GM21526 (cell line): ENCODE measurements around the gene SMU1.
"Not testable (repeated sequence)": the region's sequence is repeated elsewhere in the genome, so short reads cannot be mapped to it uniquely, and the experiment has no call there.

ENCODE experiments used
- ATAC-seq: cut with Tn5 transposase; IDR thresholded peaks from one replicate; pipeline ENCODE4 v1.9.1; 2021; ENCODE audit warnings: moderate library complexity; ENCODE audit not compliant: unreplicated experiment, low FRiP score

The SMU1 gene

DNA sequence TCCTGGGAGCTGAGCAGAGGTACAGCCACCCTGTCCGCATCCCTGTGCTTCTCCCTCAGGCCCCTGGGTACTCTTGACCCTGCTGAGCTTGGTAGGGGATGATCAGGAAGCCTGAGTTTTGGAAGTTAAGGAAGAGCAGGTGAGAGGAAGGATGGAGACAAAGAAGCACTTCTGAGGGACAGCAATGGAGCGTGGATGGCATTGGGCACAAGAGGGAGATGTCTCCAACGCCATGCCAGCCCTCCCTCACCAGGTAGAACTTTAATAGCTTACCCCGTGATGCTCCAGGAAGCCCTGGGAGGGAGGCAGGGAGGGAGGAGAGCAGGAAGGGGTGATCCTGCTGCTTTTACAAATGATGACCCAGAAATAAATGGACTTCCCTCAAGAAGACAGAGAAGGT is 29.9 kb upstream of the SMU1 start:
- no peak for ATAC-seq

DNA sequence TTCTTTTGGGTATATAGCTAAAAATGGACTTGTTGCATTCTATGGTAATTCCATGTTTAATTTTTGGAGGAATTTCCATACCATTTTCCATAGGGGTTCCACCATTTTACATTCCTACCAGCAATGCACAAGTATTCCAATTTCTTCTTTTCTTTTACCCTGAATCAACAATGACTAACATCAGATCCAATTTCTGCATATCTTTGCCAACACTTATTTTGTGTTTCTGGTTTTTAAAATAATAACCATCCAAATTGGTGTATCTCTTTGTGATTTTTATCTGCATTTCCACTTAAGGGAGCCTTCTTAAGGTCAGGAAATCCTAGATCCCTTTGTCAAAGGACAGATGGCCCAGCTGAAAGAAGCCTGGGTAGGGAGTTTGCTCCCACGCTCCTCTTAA is 29.5 kb upstream of the SMU1 start:
- ATAC-seq, result no peak

DNA sequence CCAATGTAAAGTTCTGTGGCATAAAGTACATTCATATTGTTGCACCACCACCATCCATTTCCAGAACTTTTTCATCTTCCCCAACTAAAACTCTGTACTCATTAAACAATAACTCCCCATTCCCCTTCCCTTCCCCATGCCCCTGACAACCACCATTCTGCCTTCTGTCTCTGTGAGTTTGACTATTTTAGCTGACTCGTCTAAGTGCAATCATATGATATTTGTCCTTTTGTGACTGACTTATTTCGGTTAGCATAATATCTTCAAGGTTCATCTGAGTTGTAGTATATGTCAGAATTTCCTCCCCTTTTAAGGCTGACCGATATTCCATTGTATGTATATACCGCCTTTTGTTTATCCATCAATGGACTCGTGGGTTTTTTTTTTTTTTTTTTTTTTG is 29.0 kb upstream of the SMU1 start:
- no peak for ATAC-seq

DNA sequence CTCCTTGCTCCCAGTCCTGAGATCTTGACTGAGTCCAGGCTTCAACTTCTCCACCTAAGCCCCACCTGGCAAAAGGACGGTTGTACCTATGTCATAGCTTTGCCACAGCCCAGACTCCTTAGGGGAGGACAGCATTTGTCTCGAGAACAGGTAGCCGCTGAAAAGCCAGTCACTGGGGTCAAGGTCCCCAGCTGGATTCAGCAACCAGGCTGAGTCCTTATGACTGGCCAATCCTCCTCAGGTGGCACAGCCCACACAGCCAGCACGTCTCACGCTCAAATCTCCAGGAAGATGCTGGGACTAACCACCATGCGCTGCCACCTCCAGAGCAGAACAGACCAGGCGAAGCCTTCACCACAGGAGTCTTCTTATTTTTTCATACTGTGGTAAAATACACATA is 27.9 kb upstream of the SMU1 start:
- ATAC-seq, result no peak

DNA sequence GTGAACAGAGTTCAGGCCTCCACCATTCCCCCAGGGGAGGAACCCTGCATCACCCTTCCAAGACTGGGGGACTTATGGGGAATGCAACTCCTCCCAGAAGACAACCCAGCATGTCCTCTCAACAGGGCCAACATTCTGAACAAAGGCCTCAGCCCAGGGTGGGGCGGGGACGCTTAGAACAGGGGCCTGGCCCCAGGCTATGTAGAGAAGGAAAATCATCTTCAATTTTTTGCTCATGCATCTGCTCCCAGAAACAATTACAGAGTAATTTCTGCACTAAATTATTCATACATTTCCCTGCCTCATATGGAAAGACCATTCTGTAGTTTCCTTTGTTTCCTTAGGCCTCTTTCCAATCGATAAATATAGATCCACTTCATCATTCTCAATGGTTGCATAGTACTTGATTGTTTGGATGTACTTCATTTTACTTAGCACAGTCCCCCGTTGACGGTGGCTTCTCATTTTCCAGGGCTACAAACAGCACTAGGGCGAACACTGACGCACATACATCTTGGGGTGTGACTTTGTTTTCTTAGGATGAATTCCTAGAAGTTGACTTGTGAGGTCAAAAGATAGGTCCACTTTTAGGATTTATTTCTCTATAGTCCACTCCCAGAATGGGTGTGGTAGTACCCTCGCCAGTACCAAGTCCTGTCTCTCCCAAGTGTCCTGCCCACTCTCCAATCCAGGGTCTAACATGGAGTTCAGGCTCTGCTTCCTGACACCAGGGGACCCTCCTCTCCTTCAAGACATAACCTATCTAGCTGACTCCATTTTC is 27.2 kb upstream of the SMU1 start:
- no peak for ATAC-seq

GRCh38 chr9:33102551-33103210 is 26.2 kb upstream of the SMU1 start:
- ATAC-seq, result no peak

GRCh38 chr9:33101104-33101951 is 24.9 kb upstream of the SMU1 start:
- no peak for ATAC-seq

GRCh38 chr9:33099754-33100153 is 23.3 kb upstream of the SMU1 start:
- no peak for ATAC-seq

GRCh38 chr9:33097192-33097591 is 20.7 kb upstream of the SMU1 start:
- no peak for ATAC-seq

DNA sequence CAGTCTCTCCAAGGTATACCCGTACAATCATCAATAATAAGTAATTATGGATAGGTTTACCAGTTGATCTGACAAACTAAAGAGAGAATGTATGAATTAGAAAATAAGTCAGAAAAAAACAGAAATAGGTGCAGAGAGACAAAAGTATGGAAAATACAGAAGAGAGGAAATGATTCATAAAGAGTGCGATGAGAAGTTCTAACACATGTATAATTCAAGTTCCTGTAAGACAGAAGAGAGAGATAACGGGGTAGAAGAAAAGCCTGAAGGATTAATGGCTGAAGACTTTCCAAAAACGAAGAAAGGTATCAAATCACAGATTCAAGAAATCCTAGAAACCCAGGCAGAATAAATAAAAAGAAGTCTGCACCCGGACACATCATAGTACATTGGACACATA is 16.2 kb upstream of the SMU1 start:
- no peak for ATAC-seq

- not testable (repeated sequence) for ATAC-seq
Observed at GRCh38 chr9:33085672-33086071, 9.2 kb upstream of the SMU1 start.

DNA sequence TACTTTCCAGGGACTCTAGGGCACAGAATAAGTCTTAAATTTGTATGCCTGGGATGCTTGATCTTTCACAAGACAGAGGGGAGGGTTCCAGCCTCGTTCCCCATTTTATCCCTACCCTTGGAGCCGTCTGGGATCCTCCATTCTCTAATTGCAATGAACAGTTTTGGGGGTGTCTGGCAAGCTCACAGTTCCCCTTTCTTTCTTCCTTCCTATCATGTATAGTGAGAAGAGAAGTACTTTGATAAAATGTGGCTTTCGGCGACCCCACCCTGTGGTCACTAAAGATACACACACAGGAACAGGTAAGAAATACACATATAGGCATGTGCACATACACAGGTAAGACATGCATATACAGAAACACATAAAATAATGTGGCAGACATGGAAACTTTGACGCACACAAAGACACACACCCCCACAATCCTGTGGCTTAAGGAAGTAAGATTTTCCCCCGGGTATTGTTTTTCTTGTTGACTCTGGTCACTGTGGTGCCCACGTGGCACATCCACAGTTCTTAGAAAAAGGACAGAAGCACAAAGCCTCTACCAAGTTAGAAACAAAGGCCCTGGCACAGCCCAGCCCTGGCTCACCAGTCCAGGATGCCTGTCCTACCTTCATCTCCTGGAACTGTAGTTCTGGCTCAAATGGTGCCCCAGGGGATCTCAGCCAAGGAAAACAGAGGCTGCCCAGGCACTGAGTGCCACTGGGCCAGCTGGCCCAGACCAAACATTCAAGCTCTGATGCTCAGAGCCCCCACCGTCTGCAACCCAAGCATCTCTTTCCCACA is 6.3 kb upstream of the SMU1 start:
- no peak for ATAC-seq

DNA sequence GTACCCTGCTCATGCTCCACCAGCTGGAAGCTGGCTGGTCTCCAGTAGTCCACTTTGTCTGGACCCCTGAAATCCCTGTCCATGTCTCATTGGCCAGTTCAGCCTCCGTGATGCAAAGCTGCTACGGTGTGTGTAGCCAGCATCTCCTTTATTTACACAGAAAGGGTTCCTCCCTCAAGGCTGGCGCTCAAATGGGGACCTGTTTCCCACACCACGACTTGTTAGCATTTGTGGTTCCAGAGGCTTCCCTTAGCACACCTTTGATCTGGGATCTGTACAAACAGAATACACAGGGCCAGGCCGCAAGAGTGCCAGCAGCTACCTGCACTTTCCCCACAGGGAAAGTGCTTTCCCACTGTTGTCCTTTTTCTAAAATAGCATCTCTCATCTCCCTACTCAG is 5.7 kb upstream of the SMU1 start:
- no peak for ATAC-seq

GRCh38 chr9:33081128-33081851 is 4.8 kb upstream of the SMU1 start:
- peak; percentile 40 for ATAC-seq

GRCh38 chr9:33080534-33080933 is 4.1 kb upstream of the SMU1 start:
- no peak for ATAC-seq

- no peak for ATAC-seq
Observed at GRCh38 chr9:33068991-33069390, 7.5 kb downstream of the SMU1 start.

- peak; percentile 70 for ATAC-seq
Observed at GRCh38 chr9:33065157-33066076, 11.1 kb downstream of the SMU1 start.

GRCh38 chr9:33051144-33051543 is 25.3 kb downstream of the SMU1 start:
- no peak for ATAC-seq
